K562 (cell line): ENCODE results near the gene EPHA10. TPM values are rescaled to one million over a fixed set of nuclear protein-coding genes. Genes with fewer than 3 reads are reported as not detected.
A peak's percentile ranks its signal among the peaks of the same experiment; 100 is the strongest.

Experiments
- ATAC-seq: fragments of 200-7000 bp; cut with Tn5 transposase; 3 replicates; pipeline ENCODE4 v1.9.1; 2020; ENCODE audit warnings: moderate library complexity
- BruUV-seq: library from RNA; stranded (reverse); fragments of 400-500 nt; replicated peaks from 2 replicates; lab custom pipeline; 2021; lab: Mats Ljungman, UMichigan
- CTCF ChIA-PET: fragments of 300-600 bp; formaldehyde crosslinking; extraction: SDS; loops from one replicate; lab custom pipeline; 2021; ENCODE audit warnings: low intra/inter-chr PET ratio; lab: Yijun Ruan, JAX
- POLR2A ChIA-PET: fragments of 300-600, 350-650 bp; sonication (Branson Sonifier 250); formaldehyde crosslinking; extraction: SDS; loops from one replicate; lab custom pipeline; 2021; ENCODE audit warnings: antibody characterized with exemption, inconsistent platforms; lab: Yijun Ruan, JAX
- DNase-seq, 4 experiments: peaks; one replicate each; pipeline versions ENCODE4 v3.0.0 to v3.0.0-alpha.2; 2011 to 2018; ENCODE audit warnings: low spot score in 3 of 4, mixed read lengths in 3 of 4; ENCODE audit errors: extremely low read depth in 1 of 4
- FAIRE-seq: peaks from 2 replicates; lab custom pipeline; 2011; peaks lifted over from hg19 to GRCh38; lab: Jason Lieb, UNC
- H2AFZ ChIP-seq: 2 replicates; pipeline ENCODE4 v1.6.0; 2011; ENCODE audit warnings: low read depth, low read length, control low read depth, inconsistent platforms
- H3K27ac ChIP-seq: fragments of 200-600 bp; 3 replicates; pipeline ENCODE4 v1.8.0; 2011; ENCODE audit warnings: low read depth, mild to moderate bottlenecking, control low read depth, inconsistent platforms, low read length, moderate library complexity, mixed read lengths; ENCODE audit errors: extremely low read depth
- H3K27me3 ChIP-seq, 2 experiments: fragments of 300-600 bp in 1 of 2; 2 replicates in 1 of 2; 3 replicates in 1 of 2; pipeline versions ENCODE4 v1.6.0 to v1.8.0; 2011; ENCODE audit warnings: inconsistent platforms in 2 of 2, low read length in 2 of 2, mild to moderate bottlenecking in 1 of 2, mixed read lengths in 1 of 2, moderate library complexity in 1 of 2; ENCODE audit not compliant: control insufficient read depth in 2 of 2, insufficient read depth in 2 of 2
- H3K36me3 ChIP-seq: fragments of 300-600 bp; 3 replicates; pipeline ENCODE4 v1.8.0; 2011; ENCODE audit warnings: mild to moderate bottlenecking, low read length, inconsistent platforms; ENCODE audit not compliant: control insufficient read depth, insufficient read depth
- H3K4me1 ChIP-seq, 2 experiments: fragments of 200-600 bp in 1 of 2; replicated peaks in 1 of 2; 2 replicates in 1 of 2; 3 replicates in 1 of 2; pipeline versions ENCODE4 v1.5.1 to v1.8.0; 2011; ENCODE audit warnings: inconsistent platforms in 2 of 2, low read length in 2 of 2, mild to moderate bottlenecking in 1 of 2, mixed read lengths in 1 of 2, moderate library complexity in 1 of 2; ENCODE audit not compliant: control insufficient read depth in 2 of 2, insufficient read depth in 2 of 2
- H3K4me2 ChIP-seq: 2 replicates; pipeline ENCODE4 v1.6.1; 2011; ENCODE audit warnings: low read length, control low read depth, inconsistent platforms, mixed read lengths; ENCODE audit not compliant: insufficient read depth
- H3K4me3 ChIP-seq: fragments of 200-600 bp; sonication (generic), shearing (Covaris generic); 2 replicates; pipeline ENCODE4 v1.5.1; 2016; ENCODE audit warnings: control low read depth, inconsistent platforms
- H3K79me2 ChIP-seq: fragments of 200-600 bp; 3 replicates; pipeline ENCODE4 v1.8.0; 2011; ENCODE audit warnings: low read length, inconsistent platforms; ENCODE audit not compliant: control insufficient read depth, insufficient read depth
- H3K9ac ChIP-seq, 2 experiments: 2 replicates each; pipeline versions ENCODE4 v1.6.0 to v1.6.1; 2011; ENCODE audit warnings: low read depth in 2 of 2, low read length in 2 of 2, control low read depth in 1 of 2, inconsistent platforms in 1 of 2, mild to moderate bottlenecking in 1 of 2, mixed read lengths in 1 of 2; ENCODE audit not compliant: insufficient read depth in 1 of 2
- H3K9me1 ChIP-seq: one replicate; pipeline ENCODE4 v1.6.0; 2011; ENCODE audit warnings: inconsistent platforms, mild to moderate bottlenecking, low read length, moderate library complexity; ENCODE audit not compliant: control insufficient read depth, insufficient read depth
- H3K9me3 ChIP-seq: replicated peaks from 2 replicates; pipeline ENCODE4 v1.5.1; 2011; ENCODE audit warnings: low read depth, low read length, inconsistent platforms; ENCODE audit not compliant: control insufficient read depth, insufficient read depth
- H4K20me1 ChIP-seq: replicated peaks from 2 replicates; pipeline ENCODE4 v1.6.1; 2011; ENCODE audit warnings: low read length, inconsistent platforms, mixed read lengths; ENCODE audit not compliant: control insufficient read depth, insufficient read depth
- ATF7 ChIP-seq: fragments of 450-650 bp; IDR thresholded peaks from 2 replicates; pipeline ENCODE4 v1.7.1; 2014; ENCODE audit warnings: mild to moderate bottlenecking, moderate library complexity
- BRF1 ChIP-seq: IDR thresholded peaks from 3 replicates; pipeline ENCODE4 v1.6.1; 2011; ENCODE audit warnings: borderline replicate concordance, mild to moderate bottlenecking; ENCODE audit not compliant: insufficient read length; ENCODE audit errors: extremely low read depth
- CBX2 ChIP-seq: fragments of 200-600 bp; sonication (generic); IDR thresholded peaks from one replicate; pipeline ENCODE4 v1.6.1; 2012; ENCODE audit warnings: mild to moderate bottlenecking, low read length, inconsistent platforms; ENCODE audit not compliant: insufficient read depth, poor library complexity, severe bottlenecking
- NR2F6 ChIP-seq: fragments of 450-650 bp; formaldehyde crosslinking; IDR thresholded peaks from 2 replicates; pipeline ENCODE4 v1.4.0; 2020; ENCODE audit warnings: mild to moderate bottlenecking
- PCBP2 ChIP-seq: fragments of 200-400 bp; formaldehyde crosslinking; IDR thresholded peaks from 2 replicates; pipeline ENCODE4 v1.6.1; 2018; ENCODE audit warnings: low read length, low read depth, mild to moderate bottlenecking, moderate library complexity; ENCODE audit not compliant: poor library complexity, severe bottlenecking
- PHB2 ChIP-seq: fragments of 450-650 bp; IDR thresholded peaks from 2 replicates; pipeline ENCODE4 v1.6.1; 2017; ENCODE audit warnings: low read depth
- RCOR1 ChIP-seq, 2 experiments: IDR thresholded peaks; 2 replicates each; pipeline ENCODE4 v1.6.1; 2012; ENCODE audit warnings: low read depth in 2 of 2, low read length in 2 of 2, borderline replicate concordance in 1 of 2, improper control_type of control experiment in 1 of 2
- WGBS: fragments of 100-300 bp; shearing (Covaris generic); methylation state at CpG from one replicate; pipeline ENCODE4 v1.1.6; 2016; ENCODE audit warnings: low coverage, mixed read lengths; ENCODE audit not compliant: insufficient coverage; ENCODE audit errors: missing lambda C conversion rate; 5-methylcytosine and 5-hydroxymethylcytosine counted together
- in situ Hi-C: fragments of 300-500 bp; cut with MboI; formaldehyde crosslinking; loops from 4 replicates; pipeline ENCODE4 v1.15.0; 2018; ENCODE audit warnings: inconsistent platforms, mixed read lengths
- intact Hi-C: fragments of 100-400 bp; cut with micrococcal nuclease; formaldehyde crosslinking; loops from 2 replicates; pipeline ENCODE4 v1.14.2; 2022
- polyA plus RNA-seq, 8 experiments: library from polyadenylated mRNA; depleted of rRNA in 4 of 8; stranded (reverse) in 5 of 8; unstranded in 3 of 8; fragments of >200 nt; fragmentation: Nextera tagmentation in 2 of 8; fragmentation: Illumina TruSeq in 1 of 8; extraction: Ambion mirVana in 2 of 8; extraction: Trizol in 1 of 8; gene quantifications; 2 replicates each; pipeline versions ENCODE4 v1.2.1 to v1.2.3, GENCODE V29; 2011 to 2014; ENCODE audit warnings: inconsistent platforms in 1 of 8, missing spikeins in 1 of 8
- total RNA-seq, 7 experiments: library from RNA; depleted of rRNA in 6 of 7; stranded (reverse); fragments of >200 nt in 6 of 7; fragmentation: Illumina TruSeq in 2 of 7; extraction: Trizol in 2 of 7; gene quantifications; 2 replicates each; pipeline versions ENCODE4 v1.2.1 to v1.2.3, GENCODE V29; 2011 to 2021; ENCODE audit warnings: low replicate concordance in 1 of 7
- TF ChIP-seq, protein P1 (sequence below): fragments of 250-450 bp; sonication (Bioruptor Pico); IDR thresholded peaks from 2 replicates; pipeline ENCODE4 v1.5.0; 2021
- TF ChIP-seq, protein P2 (sequence below): fragments of 450-650 bp; formaldehyde crosslinking; conservative IDR thresholded peaks from 2 replicates; pipeline ENCODE4 v1.4.0; 2022; ENCODE audit warnings: mild to moderate bottlenecking, missing genetic modification characterization
- TF ChIP-seq, protein P3 (sequence below): fragments of 200-800 bp; sonication (Bioruptor generic); IDR thresholded peaks from 2 replicates; pipeline ENCODE4 v1.6.1; 2016; ENCODE audit warnings: missing genetic modification characterization, missing compliant biosample characterization

Gene EPHA10
- total and polyA plus RNA-seq, 9 of the 15 experiments (the other 6 are each of a cell fraction or from before 2014, with no cell fraction given): 0.03 TPM; not detected in 8

DNA sequence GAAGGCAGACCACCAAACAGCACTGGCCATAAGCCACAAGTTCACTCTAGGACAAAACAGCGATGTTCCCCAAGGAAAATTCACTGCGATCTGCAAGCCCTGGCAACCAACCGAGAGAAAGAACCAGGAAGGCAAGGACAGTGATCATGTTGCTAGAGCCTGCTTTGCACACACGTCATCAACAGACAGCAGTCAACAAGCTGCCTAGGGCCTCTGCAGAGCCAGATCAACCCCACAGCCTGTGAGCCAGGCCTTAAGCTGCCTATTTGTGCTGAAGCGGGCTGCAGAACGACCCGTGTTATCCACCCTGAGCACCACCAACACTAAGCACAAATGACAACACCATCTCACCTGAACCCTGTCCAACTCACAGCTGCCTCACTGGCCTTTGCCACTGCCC, 49.3 kb upstream of the EPHA10 start:
- Histone ChIP-seq H3K9ac (peak overlapping the region in 1 of 2 experiments; percentile 18; a peak in 2 of 4 replicates), H3K9me1 (no peaks in the 10 kb centered on the region), H3K79me2 (peaks cover 10% of the 10 kb centered on the region; the same call in 1 of the 3 replicates), H3K36me3 (peaks cover 61% of the 10 kb centered on the region), H3K4me2 (no peak overlapping the region), H4K20me1 (peaks cover 4% of the 10 kb centered on the region; the same call in 1 of the 2 replicates), H3K4me3 (no peak overlapping the region), H3K27me3 (no peaks in the 10 kb centered on the region), H2AFZ (no peak overlapping the region), H3K27ac (no peak overlapping the region), H3K4me1 (peaks cover 4 to 10% of the 10 kb centered on the region in 2 experiments; a peak in 3 of 5 replicates), H3K9me3 (no peaks in the 10 kb centered on the region)
- BruUV-seq: no TSS peak
- ChIA-PET POLR2A (interaction anchor here (0.6 to 2.1 kb wide), 2 partner anchors 43 to 45 kb away, joined by 4 to 7 read pairs; partner anchors contain the start of gene MTF1), CTCF (no interaction called here)
- in situ Hi-C loops (no loop called here), intact Hi-C loops (loop anchor here (10.0 kb wide), 1 partner anchor 161 kb away; no protein-coding TSS in a partner anchor)
- 86% methylated on average over 7 of the region's 7 CpGs for WGBS
- FAIRE-seq (no peak), ATAC-seq (no peak), DNase-seq (no peak)
- TF ChIP-seq PHB2: no peak
- no peak for TF ChIP-seq NR2F6
- TF ChIP-seq, protein P1, sequence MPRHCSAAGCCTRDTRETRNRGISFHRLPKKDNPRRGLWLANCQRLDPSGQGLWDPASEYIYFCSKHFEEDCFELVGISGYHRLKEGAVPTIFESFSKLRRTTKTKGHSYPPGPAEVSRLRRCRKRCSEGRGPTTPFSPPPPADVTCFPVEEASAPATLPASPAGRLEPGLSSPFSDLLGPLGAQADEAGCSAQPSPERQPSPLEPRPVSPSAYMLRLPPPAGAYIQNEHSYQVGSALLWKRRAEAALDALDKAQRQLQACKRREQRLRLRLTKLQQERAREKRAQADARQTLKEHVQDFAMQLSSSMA: no peak
- no peak for TF ChIP-seq CBX2
- no peak for TF ChIP-seq BRF1
- no peak for TF ChIP-seq RCOR1 (IDR thresholded peaks at IDR 0.05; ENCODE audit: borderline replicate concordance in 1 of 2, low read depth in 2 of 2, low read length in 2 of 2)
- TF ChIP-seq, protein P2, sequence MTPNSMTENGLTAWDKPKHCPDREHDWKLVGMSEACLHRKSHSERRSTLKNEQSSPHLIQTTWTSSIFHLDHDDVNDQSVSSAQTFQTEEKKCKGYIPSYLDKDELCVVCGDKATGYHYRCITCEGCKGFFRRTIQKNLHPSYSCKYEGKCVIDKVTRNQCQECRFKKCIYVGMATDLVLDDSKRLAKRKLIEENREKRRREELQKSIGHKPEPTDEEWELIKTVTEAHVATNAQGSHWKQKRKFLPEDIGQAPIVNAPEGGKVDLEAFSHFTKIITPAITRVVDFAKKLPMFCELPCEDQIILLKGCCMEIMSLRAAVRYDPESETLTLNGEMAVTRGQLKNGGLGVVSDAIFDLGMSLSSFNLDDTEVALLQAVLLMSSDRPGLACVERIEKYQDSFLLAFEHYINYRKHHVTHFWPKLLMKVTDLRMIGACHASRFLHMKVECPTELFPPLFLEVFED (CRISPR knock-in tag): no peak
- TF ChIP-seq, protein P3, sequence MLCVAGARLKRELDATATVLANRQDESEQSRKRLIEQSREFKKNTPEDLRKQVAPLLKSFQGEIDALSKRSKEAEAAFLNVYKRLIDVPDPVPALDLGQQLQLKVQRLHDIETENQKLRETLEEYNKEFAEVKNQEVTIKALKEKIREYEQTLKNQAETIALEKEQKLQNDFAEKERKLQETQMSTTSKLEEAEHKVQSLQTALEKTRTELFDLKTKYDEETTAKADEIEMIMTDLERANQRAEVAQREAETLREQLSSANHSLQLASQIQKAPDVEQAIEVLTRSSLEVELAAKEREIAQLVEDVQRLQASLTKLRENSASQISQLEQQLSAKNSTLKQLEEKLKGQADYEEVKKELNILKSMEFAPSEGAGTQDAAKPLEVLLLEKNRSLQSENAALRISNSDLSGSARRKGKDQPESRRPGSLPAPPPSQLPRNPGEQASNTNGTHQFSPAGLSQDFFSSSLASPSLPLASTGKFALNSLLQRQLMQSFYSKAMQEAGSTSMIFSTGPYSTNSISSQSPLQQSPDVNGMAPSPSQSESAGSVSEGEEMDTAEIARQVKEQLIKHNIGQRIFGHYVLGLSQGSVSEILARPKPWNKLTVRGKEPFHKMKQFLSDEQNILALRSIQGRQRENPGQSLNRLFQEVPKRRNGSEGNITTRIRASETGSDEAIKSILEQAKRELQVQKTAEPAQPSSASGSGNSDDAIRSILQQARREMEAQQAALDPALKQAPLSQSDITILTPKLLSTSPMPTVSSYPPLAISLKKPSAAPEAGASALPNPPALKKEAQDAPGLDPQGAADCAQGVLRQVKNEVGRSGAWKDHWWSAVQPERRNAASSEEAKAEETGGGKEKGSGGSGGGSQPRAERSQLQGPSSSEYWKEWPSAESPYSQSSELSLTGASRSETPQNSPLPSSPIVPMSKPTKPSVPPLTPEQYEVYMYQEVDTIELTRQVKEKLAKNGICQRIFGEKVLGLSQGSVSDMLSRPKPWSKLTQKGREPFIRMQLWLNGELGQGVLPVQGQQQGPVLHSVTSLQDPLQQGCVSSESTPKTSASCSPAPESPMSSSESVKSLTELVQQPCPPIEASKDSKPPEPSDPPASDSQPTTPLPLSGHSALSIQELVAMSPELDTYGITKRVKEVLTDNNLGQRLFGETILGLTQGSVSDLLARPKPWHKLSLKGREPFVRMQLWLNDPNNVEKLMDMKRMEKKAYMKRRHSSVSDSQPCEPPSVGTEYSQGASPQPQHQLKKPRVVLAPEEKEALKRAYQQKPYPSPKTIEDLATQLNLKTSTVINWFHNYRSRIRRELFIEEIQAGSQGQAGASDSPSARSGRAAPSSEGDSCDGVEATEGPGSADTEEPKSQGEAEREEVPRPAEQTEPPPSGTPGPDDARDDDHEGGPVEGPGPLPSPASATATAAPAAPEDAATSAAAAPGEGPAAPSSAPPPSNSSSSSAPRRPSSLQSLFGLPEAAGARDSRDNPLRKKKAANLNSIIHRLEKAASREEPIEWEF (CRISPR knock-in tag): no peak
- no peak for TF ChIP-seq PCBP2
- TF ChIP-seq ATF7: no peak
